ENCODE measurements around the gene AK8.

Gene AK8

GRCh38 chr9:132782037-132782436 lies 96.0 kb downstream of the AK8 start:
- TF ChIP-seq, protein P1, sequence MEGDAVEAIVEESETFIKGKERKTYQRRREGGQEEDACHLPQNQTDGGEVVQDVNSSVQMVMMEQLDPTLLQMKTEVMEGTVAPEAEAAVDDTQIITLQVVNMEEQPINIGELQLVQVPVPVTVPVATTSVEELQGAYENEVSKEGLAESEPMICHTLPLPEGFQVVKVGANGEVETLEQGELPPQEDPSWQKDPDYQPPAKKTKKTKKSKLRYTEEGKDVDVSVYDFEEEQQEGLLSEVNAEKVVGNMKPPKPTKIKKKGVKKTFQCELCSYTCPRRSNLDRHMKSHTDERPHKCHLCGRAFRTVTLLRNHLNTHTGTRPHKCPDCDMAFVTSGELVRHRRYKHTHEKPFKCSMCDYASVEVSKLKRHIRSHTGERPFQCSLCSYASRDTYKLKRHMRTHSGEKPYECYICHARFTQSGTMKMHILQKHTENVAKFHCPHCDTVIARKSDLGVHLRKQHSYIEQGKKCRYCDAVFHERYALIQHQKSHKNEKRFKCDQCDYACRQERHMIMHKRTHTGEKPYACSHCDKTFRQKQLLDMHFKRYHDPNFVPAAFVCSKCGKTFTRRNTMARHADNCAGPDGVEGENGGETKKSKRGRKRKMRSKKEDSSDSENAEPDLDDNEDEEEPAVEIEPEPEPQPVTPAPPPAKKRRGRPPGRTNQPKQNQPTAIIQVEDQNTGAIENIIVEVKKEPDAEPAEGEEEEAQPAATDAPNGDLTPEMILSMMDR (IDR thresholded peaks at IDR 0.05; ENCODE audit: extremely low read depth, insufficient read depth, missing control alignments): no peak
- in situ Hi-C loops (cut with MboI; ENCODE audit: low pct_unique_long_range_greater_than_20kb, low sequenced_read_pairs, unreplicated experiment): loop anchor here (25.0 kb wide), 1 partner anchor 270 kb away; no protein-coding TSS in a partner anchor
- no peak for DNase-seq (ENCODE audit: low spot score)

DNA sequence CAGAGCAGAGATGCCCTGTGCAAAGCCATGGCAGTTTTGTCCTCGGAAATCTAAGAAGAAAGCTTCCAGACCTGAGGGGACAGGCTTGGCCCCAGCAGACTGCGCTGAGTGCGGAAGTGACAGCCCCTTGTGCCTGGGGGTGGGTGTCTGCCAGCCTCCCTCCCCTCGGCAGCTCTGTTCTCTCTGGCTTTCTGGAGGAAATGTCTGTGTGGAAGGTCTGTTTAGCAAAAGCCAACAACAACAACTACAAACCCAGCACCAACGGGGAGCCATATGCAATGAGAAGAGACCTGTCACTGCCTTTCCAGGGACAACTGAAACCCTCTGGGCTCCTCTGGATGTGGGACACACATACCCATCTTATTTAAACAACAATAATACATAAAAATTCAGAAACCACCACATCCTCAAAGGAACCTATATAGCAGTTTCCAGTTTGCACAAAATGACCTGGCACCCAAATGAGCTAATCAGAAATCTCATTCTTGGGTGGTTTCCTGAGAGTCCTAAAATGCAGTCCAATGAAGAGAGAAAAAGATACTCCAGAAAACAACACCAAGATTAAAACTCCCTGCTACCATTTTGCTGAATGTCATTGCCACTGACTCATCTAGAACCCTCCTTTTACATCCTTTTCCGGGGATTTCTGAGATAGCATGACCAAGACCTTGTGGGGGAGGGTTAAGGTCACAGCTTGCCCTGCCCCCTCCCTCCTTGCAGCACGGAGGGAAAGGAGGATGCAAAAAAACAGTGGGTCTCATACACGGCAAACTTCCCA lies 97.7 kb downstream of the AK8 start:
- DNase-seq (ENCODE audit: low spot score): no peak
- TF ChIP-seq, protein P1 (IDR thresholded peaks at IDR 0.05; ENCODE audit: extremely low read depth, insufficient read depth, missing control alignments): no peak
- in situ Hi-C loops (cut with MboI; ENCODE audit: low pct_unique_long_range_greater_than_20kb, low sequenced_read_pairs, unreplicated experiment): loop anchor here (25.0 kb wide), 1 partner anchor 268 kb away; no protein-coding TSS in a partner anchor

GRCh38 chr9:132776891-132777290 lies 101.2 kb downstream of the AK8 start:
- DNase-seq (ENCODE audit: low spot score): no peak
- in situ Hi-C loops (cut with MboI; ENCODE audit: low pct_unique_long_range_greater_than_20kb, low sequenced_read_pairs, unreplicated experiment): loop anchor here (25.0 kb wide), 1 partner anchor 265 kb away; no protein-coding TSS in a partner anchor
- TF ChIP-seq, protein P1 (IDR thresholded peaks at IDR 0.05; ENCODE audit: extremely low read depth, insufficient read depth, missing control alignments): no peak

GRCh38 chr9:132776268-132776667 lies 101.8 kb downstream of the AK8 start:
- in situ Hi-C loops (cut with MboI; ENCODE audit: low pct_unique_long_range_greater_than_20kb, low sequenced_read_pairs, unreplicated experiment): loop anchor here (25.0 kb wide), 1 partner anchor 264 kb away; no protein-coding TSS in a partner anchor

DNA sequence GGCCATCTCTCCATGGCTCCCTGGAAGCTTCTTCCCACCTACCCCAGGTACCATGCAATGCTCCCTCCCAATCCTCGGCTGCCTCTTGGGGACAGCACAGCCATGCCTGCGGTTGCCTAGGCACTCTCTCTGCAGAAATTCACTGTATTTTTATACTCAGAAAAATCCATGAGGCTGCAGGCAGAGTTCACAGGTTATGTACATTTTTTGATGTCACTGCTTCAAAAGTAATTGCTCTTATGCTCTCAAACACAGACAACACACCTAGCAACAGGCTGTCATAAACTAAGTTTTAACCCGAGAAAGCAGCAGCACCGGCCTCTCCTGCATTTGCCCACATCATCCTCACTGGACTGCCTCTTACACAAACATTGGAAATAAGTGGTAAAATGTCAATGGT lies 102.4 kb downstream of the AK8 start:
- no peak for DNase-seq (ENCODE audit: low spot score)
- TF ChIP-seq, protein P1 (IDR thresholded peaks at IDR 0.05; ENCODE audit: extremely low read depth, insufficient read depth, missing control alignments): no peak
- in situ Hi-C loops (cut with MboI; ENCODE audit: low pct_unique_long_range_greater_than_20kb, low sequenced_read_pairs, unreplicated experiment): loop anchor here (25.0 kb wide), 1 partner anchor 263 kb away; no protein-coding TSS in a partner anchor

More at GRCh38 chr9:132776268-132776667, 101.8 kb downstream of the AK8 start:
- no peak for DNase-seq (ENCODE audit: low spot score)
- TF ChIP-seq, protein P1 (IDR thresholded peaks at IDR 0.05; ENCODE audit: extremely low read depth, insufficient read depth, missing control alignments): no peak

- TF ChIP-seq, protein P1 (IDR thresholded peaks at IDR 0.05; ENCODE audit: extremely low read depth, insufficient read depth, missing control alignments): no peak
- no peak for DNase-seq (ENCODE audit: low spot score)
- in situ Hi-C loops (cut with MboI; ENCODE audit: low pct_unique_long_range_greater_than_20kb, low sequenced_read_pairs, unreplicated experiment): loop anchor here (25.0 kb wide), 1 partner anchor 263 kb away; no protein-coding TSS in a partner anchor
Measured at GRCh38 chr9:132774886-132775285, 103.2 kb downstream of the AK8 start.

Measured in GM13977 (cell line).